HEK293 (cell line): Measurements from ENCODE around the gene SP6.
A peak's percentile ranks its signal among the peaks of the same experiment; 100 is the strongest.

Source experiments
- CTCF ChIA-PET: fragments of 350-600 bp; formaldehyde crosslinking; extraction: SDS; loops from one replicate; lab custom pipeline; 2021; ENCODE audit warnings: antibody characterized with exemption; lab: Yijun Ruan, JAX
- POLR2A ChIA-PET: fragments of 300-600 bp; formaldehyde crosslinking; extraction: SDS; loops from one replicate; lab custom pipeline; 2020; ENCODE audit warnings: antibody characterized with exemption, inconsistent platforms; lab: Yijun Ruan, JAX
- H3K27ac ChIP-seq: fragments of 200-500 bp; sonication (Bioruptor generic); 2 replicates; pipeline ENCODE4 v1.5.1; 2014; ENCODE audit warnings: low read depth, low read length, control low read depth, inconsistent platforms; ENCODE audit errors: extremely low read depth
- H3K36me3 ChIP-seq, 2 experiments: fragments of 200-500 bp in 1 of 2; sonication (Bioruptor generic) in 1 of 2; 1 replicate in 1 of 2; 2 replicates in 1 of 2; pipeline ENCODE4 v1.5.1; 2014 to 2017; ENCODE audit warnings: inconsistent platforms in 2 of 2, low read length in 2 of 2; ENCODE audit not compliant: control insufficient read depth in 2 of 2, insufficient read depth in 1 of 2
- H3K4me1 ChIP-seq: fragments of 200-500 bp; sonication (Bioruptor generic); 2 replicates; pipeline ENCODE4 v1.5.1; 2014; ENCODE audit warnings: mild to moderate bottlenecking, low read length, inconsistent platforms; ENCODE audit not compliant: control insufficient read depth, insufficient read depth
- H3K4me3 ChIP-seq: 2 replicates; pipeline ENCODE4 v1.5.1; 2011; ENCODE audit warnings: low read depth, mild to moderate bottlenecking, control low read depth, low read length, moderate library complexity
- H3K9me3 ChIP-seq: fragments of 200-500 bp; sonication (Bioruptor generic); 2 replicates; pipeline ENCODE4 v1.5.1; 2014; ENCODE audit warnings: low read depth, low read length, inconsistent platforms; ENCODE audit not compliant: control insufficient read depth, insufficient read depth
- CTCF ChIP-seq: fragments of 450-650 bp; formaldehyde crosslinking; IDR thresholded peaks from 2 replicates; pipeline ENCODE4 v1.5.1; 2016; ENCODE audit warnings: missing biosample characterization, missing genetic modification characterization
- GFI1B ChIP-seq: fragments of 450-650 bp; formaldehyde crosslinking; IDR thresholded peaks from 2 replicates; pipeline ENCODE4 v1.5.1; 2016; ENCODE audit warnings: missing biosample characterization, missing genetic modification characterization
- GLI4 ChIP-seq: fragments of 450-650 bp; formaldehyde crosslinking; IDR thresholded peaks from 2 replicates; pipeline ENCODE4 v1.5.1; 2016; ENCODE audit warnings: missing biosample characterization, missing genetic modification characterization
- HOXC10 ChIP-seq: sonication (generic); formaldehyde crosslinking; IDR thresholded peaks from 2 replicates; pipeline ENCODE4 v1.8.1; 2023; ENCODE audit warnings: mild to moderate bottlenecking, missing genetic modification reagents
- MEIS1 ChIP-seq: sonication (generic); formaldehyde crosslinking; IDR thresholded peaks from 2 replicates; pipeline ENCODE4 v1.8.1; 2022; ENCODE audit warnings: missing genetic modification reagents, mild to moderate bottlenecking, borderline replicate concordance
- MZF1 ChIP-seq: fragments of 450-650 bp; formaldehyde crosslinking; IDR thresholded peaks from 2 replicates; pipeline ENCODE4 v1.5.1; 2017; ENCODE audit warnings: missing biosample characterization, missing genetic modification characterization, borderline replicate concordance
- PRDM6 ChIP-seq: fragments of 450-650 bp; formaldehyde crosslinking; IDR thresholded peaks from 2 replicates; pipeline ENCODE4 v1.5.1; 2017; ENCODE audit warnings: missing biosample characterization, missing genetic modification characterization
- ZBTB17 ChIP-seq: fragments of 450-650 bp; formaldehyde crosslinking; IDR thresholded peaks from 2 replicates; pipeline ENCODE4 v1.5.1; 2016; ENCODE audit warnings: missing biosample characterization, missing genetic modification characterization
- ZEB2 ChIP-seq: fragments of 450-650 bp; formaldehyde crosslinking; IDR thresholded peaks from 2 replicates; pipeline ENCODE4 v1.5.1; 2016; ENCODE audit warnings: missing biosample characterization, missing genetic modification characterization
- ZFP41 ChIP-seq: fragments of 450-650 bp; formaldehyde crosslinking; IDR thresholded peaks from 2 replicates; pipeline ENCODE4 v1.5.1; 2016; ENCODE audit warnings: missing biosample characterization, missing genetic modification characterization, borderline replicate concordance
- ZNF10 ChIP-seq: fragments of 450-650 bp; formaldehyde crosslinking; IDR thresholded peaks from 2 replicates; pipeline ENCODE4 v1.5.1; 2017; ENCODE audit warnings: missing biosample characterization, missing genetic modification characterization
- ZNF132 ChIP-seq: fragments of 450-650 bp; formaldehyde crosslinking; IDR thresholded peaks from 2 replicates; pipeline ENCODE4 v1.5.1; 2017; ENCODE audit warnings: missing biosample characterization, missing genetic modification characterization, borderline replicate concordance
- ZNF157 ChIP-seq: fragments of 450-650 bp; formaldehyde crosslinking; IDR thresholded peaks from 2 replicates; pipeline ENCODE4 v1.5.1; 2016; ENCODE audit warnings: missing biosample characterization, missing genetic modification characterization
- ZNF302 ChIP-seq: fragments of 450-650 bp; formaldehyde crosslinking; IDR thresholded peaks from 2 replicates; pipeline ENCODE4 v1.5.1; 2016; ENCODE audit warnings: missing biosample characterization, missing genetic modification characterization, low read depth
- ZNF324 ChIP-seq: fragments of 450-650 bp; formaldehyde crosslinking; IDR thresholded peaks from 2 replicates; pipeline ENCODE4 v1.5.1; 2016; ENCODE audit warnings: missing biosample characterization, missing genetic modification characterization
- ZNF48 ChIP-seq: fragments of 450-650 bp; formaldehyde crosslinking; IDR thresholded peaks from 2 replicates; pipeline ENCODE4 v1.5.1; 2016; ENCODE audit warnings: missing biosample characterization, missing genetic modification characterization
- ZNF501 ChIP-seq: fragments of 450-650 bp; formaldehyde crosslinking; IDR thresholded peaks from 2 replicates; pipeline ENCODE4 v1.5.1; 2016; ENCODE audit warnings: missing biosample characterization, missing genetic modification characterization
- ZNF558 ChIP-seq: fragments of 450-650 bp; formaldehyde crosslinking; IDR thresholded peaks from 2 replicates; pipeline ENCODE4 v1.5.1; 2016; ENCODE audit warnings: missing biosample characterization, missing genetic modification characterization
- ZNF610 ChIP-seq: fragments of 450-650 bp; formaldehyde crosslinking; IDR thresholded peaks from 2 replicates; pipeline ENCODE4 v1.5.1; 2016; ENCODE audit warnings: missing biosample characterization, missing genetic modification characterization, borderline replicate concordance
- ZNF768 ChIP-seq: fragments of 450-650 bp; formaldehyde crosslinking; IDR thresholded peaks from 2 replicates; pipeline ENCODE4 v1.5.1; 2018; ENCODE audit warnings: missing biosample characterization, mild to moderate bottlenecking, missing genetic modification characterization
- ZXDB ChIP-seq: fragments of 450-650 bp; formaldehyde crosslinking; IDR thresholded peaks from 2 replicates; pipeline ENCODE4 v1.5.1; 2016; ENCODE audit warnings: missing biosample characterization, missing genetic modification characterization
- TF ChIP-seq, protein P1 (sequence below): fragments of 450-650 bp; formaldehyde crosslinking; IDR thresholded peaks from 2 replicates; pipeline ENCODE4 v1.5.1; 2017; ENCODE audit warnings: missing biosample characterization, missing genetic modification characterization
- TF ChIP-seq, protein P2 (sequence below): fragments of 450-650 bp; formaldehyde crosslinking; IDR thresholded peaks from 2 replicates; pipeline ENCODE4 v1.5.1; 2016; ENCODE audit warnings: missing biosample characterization, missing genetic modification characterization, borderline replicate concordance
- TF ChIP-seq, protein P3 (sequence below): IDR thresholded peaks from 2 replicates; pipeline ENCODE4 v1.6.1; 2011; ENCODE audit warnings: mild to moderate bottlenecking, low read depth, low read length, borderline replicate concordance

SP6 gene

GRCh38 chr17:47895347-47895855, 44.4 kb upstream of the SP6 start (continued):
- TF ChIP-seq, protein P1, sequence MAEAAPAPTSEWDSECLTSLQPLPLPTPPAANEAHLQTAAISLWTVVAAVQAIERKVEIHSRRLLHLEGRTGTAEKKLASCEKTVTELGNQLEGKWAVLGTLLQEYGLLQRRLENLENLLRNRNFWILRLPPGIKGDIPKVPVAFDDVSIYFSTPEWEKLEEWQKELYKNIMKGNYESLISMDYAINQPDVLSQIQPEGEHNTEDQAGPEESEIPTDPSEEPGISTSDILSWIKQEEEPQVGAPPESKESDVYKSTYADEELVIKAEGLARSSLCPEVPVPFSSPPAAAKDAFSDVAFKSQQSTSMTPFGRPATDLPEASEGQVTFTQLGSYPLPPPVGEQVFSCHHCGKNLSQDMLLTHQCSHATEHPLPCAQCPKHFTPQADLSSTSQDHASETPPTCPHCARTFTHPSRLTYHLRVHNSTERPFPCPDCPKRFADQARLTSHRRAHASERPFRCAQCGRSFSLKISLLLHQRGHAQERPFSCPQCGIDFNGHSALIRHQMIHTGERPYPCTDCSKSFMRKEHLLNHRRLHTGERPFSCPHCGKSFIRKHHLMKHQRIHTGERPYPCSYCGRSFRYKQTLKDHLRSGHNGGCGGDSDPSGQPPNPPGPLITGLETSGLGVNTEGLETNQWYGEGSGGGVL (tag by site-specific recombination) = no peak
- no peak for TF ChIP-seq ZNF157 (tag by site-specific recombination)
- TF ChIP-seq ZFP41 = no peak
- no peak for TF ChIP-seq HOXC10
- no peak for TF ChIP-seq ZNF768
- no peak for TF ChIP-seq GFI1B (tag by site-specific recombination)
- TF ChIP-seq ZEB2 (tag by site-specific recombination) = no peak
- TF ChIP-seq GLI4 (tag by site-specific recombination) = no peak
- TF ChIP-seq ZNF501 = peak; percentile 80
- TF ChIP-seq ZNF558 (tag by site-specific recombination) = no peak
- no peak for TF ChIP-seq ZNF302

DNA sequence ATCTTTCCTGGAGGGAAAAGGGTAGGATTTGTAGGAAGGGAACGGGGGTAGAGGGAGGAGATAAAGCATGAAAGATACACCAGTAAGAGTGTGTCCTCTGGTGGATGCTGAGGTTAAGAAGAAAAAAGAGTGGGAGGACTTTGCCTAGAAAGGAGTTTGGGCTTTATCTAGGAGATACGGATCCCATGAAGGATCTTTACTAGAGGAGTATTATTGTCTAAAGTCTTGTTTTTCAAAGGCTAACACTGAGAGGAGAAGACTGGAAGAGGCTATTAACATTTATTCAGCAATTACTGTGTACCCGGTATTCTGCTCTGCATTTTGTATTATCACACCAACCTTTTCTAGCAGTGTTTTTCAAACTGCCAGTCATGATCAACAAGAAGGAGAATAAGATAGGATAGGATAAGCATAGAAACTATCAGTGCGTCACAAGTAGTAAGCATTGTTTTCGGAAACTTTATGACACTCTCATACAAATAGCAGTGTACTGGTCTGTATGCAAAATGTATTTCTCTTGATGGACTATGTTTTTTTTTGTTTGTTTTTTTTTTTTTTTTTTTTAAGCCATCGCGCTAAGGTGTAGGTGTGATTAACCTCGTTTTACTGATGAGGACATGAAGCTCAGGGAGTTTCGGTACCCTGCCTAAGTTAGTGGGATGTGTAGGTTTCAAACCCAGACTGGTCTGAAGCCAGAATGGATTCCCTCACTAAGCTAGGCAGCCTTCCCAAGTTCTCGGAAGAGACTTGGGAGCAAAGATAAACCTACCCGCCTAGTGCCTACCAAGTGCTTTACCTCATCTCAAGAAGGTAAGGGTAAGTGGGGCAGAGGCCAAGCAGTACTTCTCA, 43.8 kb upstream of the SP6 start:
- ChIA-PET POLR2A (interaction anchor here (0.6 to 3.5 kb wide), 24 partner anchors 10 to 245 kb away, joined by 3 to 35 read pairs (median 6); partner anchors contain the start of genes KPNB1, LRRC46, MRPL10 and OSBPL7), CTCF (interaction anchor here (0.5 to 18.5 kb wide), 7 partner anchors 51 to 939 kb away, joined by 3 to 837 read pairs (median 5); partner anchors contain the start of genes SCRN2, SP6 and TBX21)
- Histone ChIP-seq H3K4me1 (peaks cover 4% of the 10 kb centered on the region; the same call in 1 of the 2 replicates), H3K9me3 (no peaks in the 10 kb centered on the region), H3K36me3 (peaks cover 0 to 20% of the 10 kb centered on the region in 2 experiments; a peak in 2 of 3 replicates), H3K27ac (peak overlapping the region; percentile 26; the same call in 1 of the 2 replicates), H3K4me3 (peak overlapping the region; percentile 83)
- TF ChIP-seq PRDM6 (tag by site-specific recombination) (no peak), ZNF324 (no peak), ZXDB (no peak), CTCF (peak; percentile 60; the same call in 1 of the 2 replicates), MZF1 (tag by site-specific recombination) (no peak), ZBTB17 (tag by site-specific recombination) (peak; percentile 31; the same call in 1 of the 2 replicates), MEIS1 (CRISPR knock-in tag) (no peak), ZNF10 (tag by site-specific recombination) (no peak), ZNF610 (tag by site-specific recombination) (no peak), ZNF132 (tag by site-specific recombination) (no peak), ZNF48 (tag by site-specific recombination) (no peak)
- TF ChIP-seq, protein P2, sequence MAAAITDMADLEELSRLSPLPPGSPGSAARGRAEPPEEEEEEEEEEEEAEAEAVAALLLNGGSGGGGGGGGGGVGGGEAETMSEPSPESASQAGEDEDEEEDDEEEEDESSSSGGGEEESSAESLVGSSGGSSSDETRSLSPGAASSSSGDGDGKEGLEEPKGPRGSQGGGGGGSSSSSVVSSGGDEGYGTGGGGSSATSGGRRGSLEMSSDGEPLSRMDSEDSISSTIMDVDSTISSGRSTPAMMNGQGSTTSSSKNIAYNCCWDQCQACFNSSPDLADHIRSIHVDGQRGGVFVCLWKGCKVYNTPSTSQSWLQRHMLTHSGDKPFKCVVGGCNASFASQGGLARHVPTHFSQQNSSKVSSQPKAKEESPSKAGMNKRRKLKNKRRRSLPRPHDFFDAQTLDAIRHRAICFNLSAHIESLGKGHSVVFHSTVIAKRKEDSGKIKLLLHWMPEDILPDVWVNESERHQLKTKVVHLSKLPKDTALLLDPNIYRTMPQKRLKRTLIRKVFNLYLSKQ (tag by site-specific recombination) = no peak
- TF ChIP-seq, protein P1 (tag by site-specific recombination) = no peak
- TF ChIP-seq, protein P3, sequence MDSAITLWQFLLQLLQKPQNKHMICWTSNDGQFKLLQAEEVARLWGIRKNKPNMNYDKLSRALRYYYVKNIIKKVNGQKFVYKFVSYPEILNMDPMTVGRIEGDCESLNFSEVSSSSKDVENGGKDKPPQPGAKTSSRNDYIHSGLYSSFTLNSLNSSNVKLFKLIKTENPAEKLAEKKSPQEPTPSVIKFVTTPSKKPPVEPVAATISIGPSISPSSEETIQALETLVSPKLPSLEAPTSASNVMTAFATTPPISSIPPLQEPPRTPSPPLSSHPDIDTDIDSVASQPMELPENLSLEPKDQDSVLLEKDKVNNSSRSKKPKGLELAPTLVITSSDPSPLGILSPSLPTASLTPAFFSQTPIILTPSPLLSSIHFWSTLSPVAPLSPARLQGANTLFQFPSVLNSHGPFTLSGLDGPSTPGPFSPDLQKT = no peak
